HepG2 (cell line): ENCODE data around the gene C20orf144. TPM values are rescaled to one million over a fixed set of nuclear protein-coding genes. Genes with fewer than 3 reads are reported as not detected.

Source experiments
- ARID2 ChIP-seq: sonication (generic); formaldehyde crosslinking; IDR thresholded peaks from 2 replicates; pipeline ENCODE4 v1.8.1; 2022; ENCODE audit warnings: mild to moderate bottlenecking, missing genetic modification reagents, borderline replicate concordance
- CSRNP2 ChIP-seq: sonication (generic); formaldehyde crosslinking; conservative IDR thresholded peaks from 2 replicates; pipeline ENCODE4 v1.8.0; 2022; ENCODE audit warnings: low read depth, missing genetic modification reagents
- DDIT3 ChIP-seq: sonication (generic); formaldehyde crosslinking; IDR thresholded peaks from 2 replicates; pipeline ENCODE4 v1.4.0; 2020; ENCODE audit warnings: mild to moderate bottlenecking, missing genetic modification reagents
- KLF6 ChIP-seq: IDR thresholded peaks from 2 replicates; pipeline ENCODE4 v1.8.0; 2016; ENCODE audit warnings: missing biosample characterization, missing genetic modification reagents
- MAFF ChIP-seq: IDR thresholded peaks from 2 replicates; pipeline ENCODE4 v1.6.1; 2011; ENCODE audit warnings: low read depth, low read length, improper control_type of control experiment
- PAWR ChIP-seq: sonication (generic); formaldehyde crosslinking; IDR thresholded peaks from 2 replicates; pipeline ENCODE4 v1.4.0; 2020; ENCODE audit warnings: missing genetic modification reagents, mild to moderate bottlenecking, borderline replicate concordance
- THAP7 ChIP-seq: sonication (generic); formaldehyde crosslinking; IDR thresholded peaks from 2 replicates; pipeline ENCODE4 v1.8.1; 2023; ENCODE audit warnings: mild to moderate bottlenecking, missing genetic modification reagents
- THRA ChIP-seq: sonication (generic); formaldehyde crosslinking; IDR thresholded peaks from 2 replicates; pipeline ENCODE4 v1.4.0; 2020; ENCODE audit warnings: missing genetic modification reagents, borderline replicate concordance
- ZBTB4 ChIP-seq: sonication (generic); formaldehyde crosslinking; IDR thresholded peaks from 2 replicates; pipeline ENCODE4 v1.4.0; 2020; ENCODE audit warnings: missing genetic modification reagents, mild to moderate bottlenecking, borderline replicate concordance
- ZBTB42 ChIP-seq: sonication (generic); formaldehyde crosslinking; IDR thresholded peaks from 2 replicates; pipeline ENCODE4 v1.5.0; 2020; ENCODE audit warnings: mild to moderate bottlenecking, missing genetic modification reagents
- ZFP62 ChIP-seq: sonication (generic); formaldehyde crosslinking; IDR thresholded peaks from 2 replicates; pipeline ENCODE4 v1.4.0; 2020; ENCODE audit warnings: missing genetic modification reagents
- ZMYM2 ChIP-seq: sonication (generic); formaldehyde crosslinking; IDR thresholded peaks from 2 replicates; pipeline ENCODE4 v1.8.0; 2022; ENCODE audit warnings: mild to moderate bottlenecking, missing genetic modification reagents
- ZNF142 ChIP-seq: sonication (generic); formaldehyde crosslinking; IDR thresholded peaks from 2 replicates; pipeline ENCODE4 v1.4.0; 2020; ENCODE audit warnings: missing genetic modification reagents
- ZNF383 ChIP-seq: sonication (generic); formaldehyde crosslinking; IDR thresholded peaks from 2 replicates; pipeline ENCODE4 v1.4.0; 2020; ENCODE audit warnings: missing genetic modification reagents, mild to moderate bottlenecking, borderline replicate concordance
- ZNF441 ChIP-seq: sonication (generic); formaldehyde crosslinking; IDR thresholded peaks from 2 replicates; pipeline ENCODE4 v1.7.0; 2021; ENCODE audit warnings: missing genetic modification reagents, borderline replicate concordance
- ZNF484 ChIP-seq: sonication (generic); formaldehyde crosslinking; IDR thresholded peaks from 2 replicates; pipeline ENCODE4 v1.5.1; 2020; ENCODE audit warnings: mild to moderate bottlenecking, low read depth, missing genetic modification reagents, borderline replicate concordance
- ZNF768 ChIP-seq: sonication (generic); formaldehyde crosslinking; IDR thresholded peaks from 2 replicates; pipeline ENCODE4 v1.4.0; 2020; ENCODE audit warnings: missing genetic modification reagents
- polyA plus RNA-seq, 8 experiments: library from polyadenylated mRNA; depleted of rRNA in 3 of 8; stranded (reverse) in 7 of 8; unstranded in 1 of 8; fragments of >200 nt; fragmentation: Illumina TruSeq in 4 of 8; extraction: Trizol in 4 of 8; gene quantifications; 2 replicates each; pipeline versions ENCODE4 v1.2.1 to v1.2.3, GENCODE V29; 2011 to 2016; ENCODE audit warnings: low read depth in 4 of 8, missing spikeins in 1 of 8, mixed read lengths in 1 of 8; ENCODE audit not compliant: insufficient read depth in 1 of 8
- total RNA-seq, 5 experiments: library from RNA; depleted of rRNA; stranded (reverse); fragments of >200 nt; fragmentation: Illumina TruSeq; extraction: Trizol; gene quantifications; 2 replicates each; pipeline ENCODE4 v1.2.3, GENCODE V29; 2016; ENCODE audit warnings: low read depth in 1 of 5

C20orf144 gene
- total and polyA plus RNA-seq, 2 of the 13 experiments (the other 11 are each of a cell fraction or from before 2014, with no cell fraction given), result 0.09 to 0.16 TPM

GRCh38 chr20:33664762-33665144 lies 2.6 kb downstream of the C20orf144 start (continued):
- TF ChIP-seq ZBTB42 (CRISPR knock-in tag), result no peak
- no peak for TF ChIP-seq THRA
- TF ChIP-seq ZBTB4 (CRISPR knock-in tag), result peak; percentile 52; the same call in 1 of the 2 replicates
- TF ChIP-seq ZFP62, result no peak
- TF ChIP-seq ZNF768 (CRISPR knock-in tag), result 0 out of 2 replicates have a peak, but pooled peaks have one; percentile 25
- TF ChIP-seq CSRNP2 (CRISPR knock-in tag), result no peak
- no peak for TF ChIP-seq KLF6 (CRISPR knock-in tag)
- no peak for TF ChIP-seq ZNF484 (CRISPR knock-in tag)
- TF ChIP-seq ZNF441 (CRISPR knock-in tag), result no peak
- no peak for TF ChIP-seq DDIT3 (CRISPR knock-in tag)
- TF ChIP-seq ZMYM2 (CRISPR knock-in tag), result no peak
- peak; percentile 69; the same call in 1 of the 2 replicates for TF ChIP-seq ARID2
- no peak for TF ChIP-seq PAWR (CRISPR knock-in tag)
- TF ChIP-seq ZNF383 (CRISPR knock-in tag), result 0 out of 2 replicates have a peak, but pooled peaks have one; percentile 10
- peak; percentile 76 for TF ChIP-seq MAFF
- TF ChIP-seq ZNF142 (CRISPR knock-in tag), result no peak
- no peak for TF ChIP-seq THAP7 (CRISPR knock-in tag)
